HG03432 (cell line): Measurements from ENCODE around the gene SYT7.
A peak's percentile ranks its signal among the peaks of the same experiment; 100 is the strongest.

Experiments used
- ATAC-seq: cut with Tn5 transposase; IDR thresholded peaks from one replicate; pipeline ENCODE4 v1.9.1; 2021; ENCODE audit warnings: mild to moderate bottlenecking, moderate library complexity; ENCODE audit not compliant: unreplicated experiment

SYT7 gene

DNA sequence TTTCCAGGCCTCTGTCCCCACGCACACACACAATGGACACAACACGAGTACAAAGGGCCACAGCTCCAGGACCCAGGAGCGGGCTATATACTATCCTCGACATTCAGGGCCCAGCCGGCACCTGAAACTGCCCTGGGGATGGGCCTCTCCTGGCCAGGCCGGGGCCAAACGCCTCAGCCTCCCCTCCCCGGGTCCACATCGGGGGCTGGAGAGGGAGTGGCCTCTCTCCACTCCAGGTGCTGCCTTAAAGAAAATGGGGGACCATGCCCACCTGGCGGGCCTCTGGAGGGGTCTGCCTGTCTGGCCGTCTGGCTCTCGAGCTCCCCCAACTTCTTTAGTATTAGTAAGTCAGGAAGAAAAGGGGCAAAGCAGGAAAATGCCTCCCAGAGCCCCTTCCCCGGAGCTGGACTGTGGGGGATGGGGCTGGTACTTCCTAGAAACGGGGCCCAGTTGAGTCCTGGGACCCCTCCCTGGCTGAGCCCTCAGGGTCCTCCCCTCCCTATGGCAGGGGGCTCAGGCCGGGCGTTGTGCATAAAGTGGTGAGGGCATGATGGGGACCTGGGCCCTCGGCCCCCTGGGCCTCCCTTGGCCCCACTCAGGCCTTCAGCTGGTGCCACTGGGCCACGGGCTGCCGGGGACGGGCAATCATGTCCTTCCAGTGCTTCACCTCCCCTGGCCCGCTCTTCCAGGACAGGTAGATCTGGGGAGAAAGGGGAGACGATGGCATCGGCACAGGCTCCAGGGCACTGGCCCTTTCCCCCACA lies 62.7 kb downstream of the SYT7 start:
- ATAC-seq = no peak

DNA sequence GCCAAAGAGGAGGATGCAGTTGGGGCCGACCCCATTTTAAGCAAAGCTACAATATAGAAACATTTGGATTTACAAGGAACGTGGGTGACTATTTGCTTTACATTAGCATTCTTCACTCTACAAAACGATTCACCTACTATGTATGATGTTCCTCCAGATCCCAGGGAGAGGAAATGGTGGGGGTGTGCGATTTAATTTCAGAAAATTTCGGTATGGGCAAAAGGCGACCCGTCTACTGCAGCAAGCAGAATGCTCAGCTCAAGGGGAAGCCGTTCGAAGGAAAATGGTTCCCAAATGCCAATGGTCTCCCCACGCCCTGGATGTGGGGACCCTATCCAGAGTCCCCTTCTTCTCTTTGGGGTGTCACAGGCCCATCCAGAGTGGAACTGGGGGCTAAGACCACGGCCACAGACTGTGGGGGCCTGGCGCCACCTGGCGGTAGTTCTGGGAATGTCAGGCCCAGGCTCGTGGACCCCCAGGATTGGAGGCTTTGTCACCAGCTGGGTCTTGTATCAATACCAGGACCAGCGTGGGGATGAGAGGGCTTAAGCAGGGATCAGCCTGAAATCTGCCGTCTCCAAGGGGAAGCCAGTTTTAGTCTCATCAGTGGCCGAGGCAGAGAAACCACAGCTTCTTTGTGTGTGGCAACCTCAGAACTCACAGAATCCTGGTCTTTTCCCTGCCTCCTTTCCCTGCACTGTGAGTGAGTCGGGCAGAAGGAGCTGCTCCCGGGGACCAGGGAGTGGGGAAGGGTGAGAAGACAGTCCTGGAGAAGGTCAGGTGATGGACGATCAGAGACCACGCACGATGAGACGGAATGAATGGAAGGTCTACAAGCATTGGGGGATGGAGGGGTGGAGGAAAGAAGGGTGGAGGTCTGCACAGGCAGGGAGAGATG lies 64.0 kb downstream of the SYT7 start:
- ATAC-seq = no peak

DNA sequence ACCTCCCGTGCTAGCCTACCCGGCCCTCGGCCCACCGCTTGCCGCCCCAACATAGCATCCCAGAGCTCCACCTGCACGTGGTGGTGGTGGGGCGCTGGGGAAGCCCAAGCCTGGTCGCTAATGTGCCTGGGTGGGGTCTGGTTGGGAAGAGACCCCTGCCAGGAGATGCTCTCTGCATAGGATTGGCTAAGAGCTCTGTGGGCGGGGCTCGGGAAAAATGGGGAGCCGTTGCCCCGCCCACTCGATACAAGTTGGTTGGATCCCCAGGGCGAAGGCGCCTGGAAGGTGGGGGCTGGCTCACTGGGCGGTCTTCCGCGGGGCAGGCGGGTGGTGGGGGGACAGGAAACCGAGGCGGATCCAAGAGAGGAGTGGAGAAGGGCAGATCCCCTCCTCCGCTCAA lies 64.7 kb downstream of the SYT7 start:
- no peak for ATAC-seq

DNA sequence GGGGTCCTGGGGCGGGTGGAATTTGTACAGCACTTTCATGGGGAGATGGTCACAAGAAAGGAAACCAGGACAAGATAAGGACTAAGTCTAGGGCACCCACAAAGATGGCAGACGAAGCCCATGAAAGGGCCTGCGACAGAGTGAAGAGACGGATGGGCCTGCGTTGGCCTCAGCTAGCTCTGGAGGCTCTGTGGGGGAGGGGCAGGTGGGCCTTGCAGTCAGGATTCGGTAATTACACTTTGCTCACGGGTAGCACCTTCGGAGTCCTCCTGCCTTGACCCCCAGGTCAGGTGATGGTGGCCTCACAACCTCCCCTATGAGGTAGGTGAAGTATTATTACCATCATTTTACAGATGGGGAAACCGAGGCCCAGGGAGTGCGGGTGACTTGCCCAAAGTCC lies 65.2 kb downstream of the SYT7 start:
- no peak for ATAC-seq

DNA sequence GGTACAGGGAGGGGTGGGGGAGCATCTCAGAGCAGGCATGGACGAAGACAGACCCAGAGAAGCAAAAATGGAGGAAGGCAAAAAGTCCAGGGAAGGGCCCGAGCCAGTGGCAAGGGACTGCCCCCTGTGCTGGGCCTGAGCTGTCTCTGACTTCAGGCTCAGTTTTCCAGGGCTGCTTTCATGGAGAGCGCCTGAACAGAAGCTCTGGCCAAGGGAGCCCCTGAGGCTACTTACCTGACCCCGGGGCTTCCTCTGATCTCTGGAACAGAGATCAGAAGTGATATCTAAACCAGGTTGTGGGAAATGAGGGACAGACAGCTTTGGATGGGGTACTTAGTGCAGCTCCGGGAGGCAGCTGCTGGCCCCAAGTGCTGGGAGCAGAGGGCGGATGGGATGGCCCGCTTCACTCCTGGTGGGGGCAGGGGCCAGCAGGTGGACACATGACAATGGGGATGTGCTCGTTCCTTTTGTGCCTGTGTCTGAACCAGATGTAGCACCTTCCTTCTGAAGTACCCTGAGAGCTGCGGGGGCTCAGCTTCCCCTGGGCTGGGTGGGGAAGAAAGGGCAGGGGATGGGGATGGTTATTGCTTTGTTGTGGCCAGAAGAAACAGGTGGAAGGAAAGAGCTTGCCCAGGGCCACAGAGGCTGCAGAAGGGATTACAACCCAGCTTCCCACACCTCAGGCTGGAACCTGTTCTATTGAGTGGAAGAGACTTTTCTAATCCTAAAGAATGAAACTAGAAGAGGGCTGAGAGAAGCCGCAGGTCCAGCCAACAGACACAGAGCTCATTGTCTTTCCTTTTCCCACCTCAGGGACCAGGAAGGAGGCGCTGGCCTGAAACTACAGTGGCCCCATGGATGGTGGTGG lies 66.6 kb downstream of the SYT7 start:
- no peak for ATAC-seq

DNA sequence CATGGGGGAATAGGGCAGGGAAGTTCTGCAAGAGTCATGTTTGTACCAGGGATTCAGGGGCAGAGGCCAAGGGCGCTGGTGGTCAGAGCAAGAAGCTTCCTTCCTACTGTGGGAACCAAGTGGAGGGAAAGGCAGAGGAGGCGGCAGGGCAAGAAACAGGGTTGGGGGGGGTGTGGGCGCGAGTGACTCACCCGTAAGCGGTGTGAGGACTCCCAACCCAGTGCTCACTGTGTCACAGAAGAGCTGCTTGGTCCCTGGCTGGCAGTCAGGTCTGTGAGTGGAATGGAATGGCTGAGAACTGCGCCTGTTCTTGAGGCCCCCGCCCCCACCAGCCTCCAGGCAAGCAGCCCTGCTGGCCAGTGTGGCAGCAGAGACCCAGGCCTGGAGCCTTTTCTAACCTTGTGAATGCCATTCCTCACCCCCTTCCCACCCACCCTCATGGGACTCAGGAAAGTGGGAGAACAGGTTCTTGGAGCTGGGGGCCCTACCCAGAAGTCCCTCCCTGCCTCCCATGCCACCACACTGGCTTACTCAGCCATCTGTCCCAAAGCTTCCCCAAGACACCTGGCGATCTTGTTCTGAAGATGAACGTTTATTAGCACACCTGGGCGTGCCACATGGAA lies 67.6 kb downstream of the SYT7 start:
- ATAC-seq = no peak

DNA sequence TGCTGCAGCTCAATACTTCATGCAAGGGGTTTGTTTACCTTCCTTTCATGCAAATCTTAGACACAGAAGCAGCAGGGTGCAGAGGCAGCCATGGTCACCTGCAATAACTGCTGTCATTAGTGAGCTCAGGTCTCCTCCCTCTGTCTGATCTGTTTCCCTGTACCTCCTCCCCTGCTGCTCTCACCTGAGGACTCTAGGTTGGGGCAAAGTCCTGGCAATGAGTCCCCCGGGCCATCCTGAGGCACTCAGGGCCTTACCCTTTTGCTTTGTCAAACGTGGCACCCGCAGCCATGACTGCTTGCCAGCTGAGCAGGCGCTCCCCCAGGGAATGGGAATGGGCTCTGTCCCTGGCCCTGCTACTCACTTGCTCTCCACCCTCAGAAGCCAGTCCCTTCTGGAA lies 68.4 kb downstream of the SYT7 start:
- no peak for ATAC-seq

DNA sequence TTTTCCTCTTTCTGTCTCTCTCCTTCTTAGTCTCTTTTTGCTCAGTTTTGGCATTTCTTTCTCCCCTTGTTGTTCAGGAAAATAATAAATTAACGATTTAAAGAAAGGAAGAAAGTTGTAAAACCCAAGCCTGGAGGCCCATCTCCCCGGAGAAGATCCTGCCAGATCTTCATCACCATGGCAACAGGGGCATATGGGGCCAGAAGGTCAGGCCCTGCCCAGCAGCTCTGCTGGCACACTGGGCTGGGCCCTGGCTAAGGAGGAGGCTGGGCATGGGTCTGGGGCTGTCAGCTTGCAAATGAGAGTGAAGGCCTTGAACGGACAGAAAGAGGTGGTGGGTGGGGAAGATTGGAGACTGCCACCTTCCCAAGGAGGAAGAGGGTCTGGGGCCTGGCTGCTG lies 69.5 kb downstream of the SYT7 start:
- ATAC-seq = no peak

DNA sequence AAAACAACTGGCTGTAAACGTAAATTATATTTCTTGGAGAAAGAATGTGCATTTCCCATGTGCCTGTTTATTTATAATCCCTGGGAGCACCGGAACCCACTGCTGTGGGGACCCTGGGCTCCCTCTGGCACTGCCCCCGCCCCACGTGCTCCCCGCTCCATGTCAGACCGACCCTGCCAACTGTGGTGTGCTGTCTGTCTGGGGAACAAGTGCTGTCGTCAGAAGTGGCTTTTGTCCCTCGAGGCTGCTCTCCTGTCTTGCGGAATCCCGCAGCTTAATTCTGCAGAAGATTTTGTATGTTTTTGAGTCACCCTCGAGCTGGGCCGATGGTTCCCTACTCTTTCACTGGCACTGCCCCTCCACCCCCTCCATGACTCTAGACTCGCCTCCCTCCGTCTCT lies 69.9 kb downstream of the SYT7 start:
- ATAC-seq = no peak

- ATAC-seq = no peak
Measured at GRCh38 chr11:61510166-61510919, 70.5 kb downstream of the SYT7 start.

- ATAC-seq = peak; percentile 81
Measured at GRCh38 chr11:61509043-61510029, 71.5 kb downstream of the SYT7 start.

GRCh38 chr11:61507962-61508861 lies 72.7 kb downstream of the SYT7 start, which contains the start of gene LRRC10B:
LRRC10B (plus strand) TSS chr11:61508749; CDS start chr11:61508999, 250 bp downstream.
- ATAC-seq = no peak

GRCh38 chr11:61507012-61507768 lies 73.7 kb downstream of the SYT7 start:
- ATAC-seq = no peak

DNA sequence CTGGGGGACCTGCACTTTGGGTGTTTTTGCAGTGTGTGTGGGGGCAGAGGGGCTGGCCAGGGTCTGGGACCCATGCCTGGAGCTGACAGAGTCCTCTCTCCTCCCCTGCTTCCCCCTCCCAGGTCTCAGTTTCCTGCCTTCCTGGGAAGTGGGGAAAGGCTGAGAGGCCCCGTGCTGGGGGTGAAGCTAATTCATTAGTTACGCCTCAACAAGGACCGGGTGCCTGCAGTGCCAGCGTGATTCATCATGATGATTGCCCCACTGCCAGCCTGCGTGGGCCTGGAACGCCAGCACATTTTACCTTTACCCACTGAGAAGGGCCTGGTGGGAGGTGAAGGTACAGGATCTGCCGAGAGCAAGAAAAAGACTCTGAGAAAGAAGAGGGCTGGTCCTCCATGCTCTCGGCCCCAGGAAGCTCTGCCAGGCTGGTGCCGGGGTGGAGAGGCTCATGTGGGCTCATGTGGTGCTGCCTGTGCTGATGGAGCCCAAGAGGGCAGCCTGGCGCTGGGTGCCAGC lies 75.2 kb downstream of the SYT7 start:
- no peak for ATAC-seq

GRCh38 chr11:61505106-61505505 lies 75.8 kb downstream of the SYT7 start:
- ATAC-seq = no peak

DNA sequence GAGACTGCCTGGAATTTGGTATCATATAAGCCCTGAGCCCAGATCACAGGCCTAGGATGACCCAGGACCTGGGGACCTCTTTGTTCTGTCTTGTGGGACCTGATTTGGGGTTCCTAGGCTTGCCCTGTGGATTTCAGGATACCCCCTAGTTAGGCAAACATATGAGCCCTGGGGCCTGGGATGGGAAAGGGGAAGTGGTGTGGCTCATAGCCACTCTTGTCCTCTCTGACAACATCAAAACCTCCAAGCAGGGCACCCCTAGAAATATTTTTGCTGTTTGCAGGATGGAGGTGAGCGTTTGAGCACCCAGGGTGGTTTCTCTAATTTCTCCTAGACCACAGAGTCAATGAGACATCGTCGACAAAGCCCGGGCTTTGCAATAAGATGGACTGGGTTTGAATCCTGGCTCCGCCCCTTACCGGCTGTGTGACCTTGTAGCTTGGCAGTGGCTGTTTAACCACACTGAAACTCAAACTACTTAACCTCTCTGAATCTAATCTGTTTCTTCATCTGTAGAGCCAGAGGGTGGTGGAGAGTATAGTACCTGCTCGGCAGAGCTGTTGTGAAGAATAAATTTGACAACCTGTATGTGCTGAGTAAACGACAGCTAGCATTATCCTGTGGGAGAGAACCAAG lies 77.6 kb downstream of the SYT7 start:
- ATAC-seq = no peak
